Measurements from ENCODE around the gene EEF2KMT. TPM values are rescaled to one million over a fixed set of nuclear protein-coding genes. Genes with fewer than 3 reads are reported as not detected.

EEF2KMT gene
- total and polyA plus RNA-seq, 2 of the 13 experiments (the other 11 are each of a cell fraction or from before 2014, with no cell fraction given), result 10.7 to 26.9 TPM

DNA sequence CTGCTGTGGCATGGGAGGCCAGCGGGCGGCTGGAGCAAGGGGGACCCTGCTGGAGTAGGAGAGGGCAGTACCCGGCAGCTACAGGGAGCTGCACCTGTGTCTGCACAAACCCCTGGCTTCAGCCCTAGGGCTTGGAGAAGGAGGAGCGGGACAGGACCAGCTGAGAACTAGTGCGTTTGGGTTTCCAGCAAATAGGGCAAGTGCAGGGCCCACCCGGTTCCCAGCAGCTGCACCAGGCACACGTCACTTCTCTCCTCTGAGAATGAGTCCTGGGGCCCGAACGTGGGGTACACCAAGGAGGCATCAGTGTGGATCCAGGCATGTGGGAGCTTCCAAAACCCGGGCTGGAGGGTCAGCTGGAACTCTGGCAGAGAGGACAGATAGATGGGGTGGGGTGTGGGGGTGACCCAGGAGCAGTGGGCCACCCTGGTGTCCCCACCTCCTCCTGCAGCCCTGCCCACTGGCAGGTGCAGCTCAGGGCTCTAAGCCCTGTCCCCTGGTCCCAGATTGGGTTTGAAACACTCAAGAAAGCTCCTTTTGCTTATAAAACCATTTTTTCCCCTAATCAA, 37.4 kb downstream of the EEF2KMT start (continued):
- TF ChIP-seq ZNF678 (CRISPR knock-in tag; IDR thresholded peaks at IDR 0.05), result no peak
- no peak for TF ChIP-seq CBX1 (IDR thresholded peaks at IDR 0.05; ENCODE audit: low read depth)
- no peak for TF ChIP-seq ZNF251 (CRISPR knock-in tag; IDR thresholded peaks at IDR 0.05)
- TF ChIP-seq ZNF570 (CRISPR knock-in tag; IDR thresholded peaks at IDR 0.05; ENCODE audit: borderline replicate concordance), result no peak
- TF ChIP-seq ZNF576 (CRISPR knock-in tag; IDR thresholded peaks at IDR 0.05), result no peak
- TF ChIP-seq HMG20B (CRISPR knock-in tag; conservative IDR thresholded peaks at IDR 0.05), result no peak
- TF ChIP-seq KMT2B (CRISPR knock-in tag; IDR thresholded peaks at IDR 0.05), result no peak
- no peak for TF ChIP-seq ZSCAN22 (CRISPR knock-in tag; IDR thresholded peaks at IDR 0.05)

DNA sequence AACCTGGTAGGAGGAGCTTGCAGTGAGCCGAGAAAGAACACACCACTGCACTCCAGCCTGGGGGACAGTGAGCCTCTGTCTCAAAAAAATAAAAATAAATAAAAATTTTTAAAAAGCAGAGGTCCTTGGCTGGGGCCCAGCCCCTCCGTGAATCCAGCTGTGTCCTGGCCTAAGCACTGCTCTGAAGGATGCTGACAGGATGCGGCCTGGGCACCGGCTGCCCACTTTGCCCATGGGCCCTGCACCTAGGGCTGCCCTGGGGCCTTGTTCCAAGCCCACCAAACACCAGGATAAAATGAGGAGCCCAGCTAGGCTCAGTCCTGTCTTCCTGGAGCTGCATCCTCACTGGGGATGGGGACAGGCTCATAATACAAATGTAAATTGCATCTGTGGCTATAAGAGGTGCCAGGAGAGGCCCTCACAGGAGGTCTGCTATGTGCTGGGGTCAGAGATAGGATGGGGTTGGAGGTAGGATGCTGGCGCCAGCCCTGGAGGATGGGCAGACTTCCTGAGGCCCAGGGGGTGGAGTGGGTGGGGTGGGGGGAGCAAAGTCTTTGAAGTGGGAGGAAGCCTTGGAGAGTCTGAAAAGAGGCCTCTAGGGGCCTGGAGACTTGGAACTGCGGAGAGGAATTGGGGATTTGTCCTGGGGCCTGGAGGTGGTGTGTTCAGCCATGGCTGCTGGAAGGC, 38.1 kb downstream of the EEF2KMT start:
- Histone ChIP-seq H3K9me3 (ENCODE audit: low read length) (no peaks in the 10 kb centered on the region), H2AFZ (ENCODE audit: low read length) (no peak overlapping the region), H3K4me1 (ENCODE audit: insufficient read depth, low read length) (peaks cover 7% of the 10 kb centered on the region; the same call in 1 of the 2 replicates), H3K27me3 (ENCODE audit: control insufficient read depth in 1 of 2, insufficient read depth in 2 of 2, low read length in 2 of 2) (peaks cover 0 to 13% of the 10 kb centered on the region in 2 experiments; a peak in 2 of 5 replicates), H3K36me3 (replicated peaks in 1 of 2; ENCODE audit: control insufficient read depth in 1 of 2, insufficient read depth in 2 of 2, low read length in 2 of 2) (no peaks in the 10 kb centered on the region), H3K27ac (ENCODE audit: extremely low read length, insufficient read depth, low read length) (no peak overlapping the region), H4K20me1 (ENCODE audit: insufficient read depth, low read length) (no peaks in the 10 kb centered on the region), H3K79me2 (ENCODE audit: insufficient read depth, low read length) (no peaks in the 10 kb centered on the region), H3K9ac (ENCODE audit: insufficient read depth, low read depth, low read length) (no peak overlapping the region), H3K4me2 (ENCODE audit: low read depth, low read length) (no peak overlapping the region), H3K4me3 (replicated peaks in 1 of 3; ENCODE audit: insufficient read depth in 1 of 3, low read depth in 2 of 3, low read length in 3 of 3) (no peak overlapping the region)
- in situ Hi-C loops (cut with HindIII; ENCODE audit: extremely low pct_ligation_motif_present, low pct_unique_long_range_greater_than_20kb) (no loop called here), intact Hi-C loops (cut with micrococcal nuclease; ENCODE audit: unreplicated experiment) (no loop called here)
- POLR2A ChIA-PET, result interaction anchor here (2.0 kb wide), 1 partner anchor 13 kb away, joined by 8 read pairs; the partner anchor contains the start of gene ALG1
- BruUV-seq (replicated peaks), result no TSS peak
- CTCF ChIA-PET (ENCODE audit: low intra/inter-chr PET ratio, low total read pairs), result no interaction called here
- ATAC-seq, result no peak
- 54% methylated on average over 6 of the region's 6 CpGs for WGBS (ENCODE audit: low lambda C conversion rate)
- no peak for FAIRE-seq
- no peak for DNase-seq (ENCODE audit: low spot score)
- TF ChIP-seq NFATC3 (CRISPR knock-in tag; IDR thresholded peaks at IDR 0.05), result no peak
- no peak for TF ChIP-seq ZNF607 (CRISPR knock-in tag; IDR thresholded peaks at IDR 0.05; ENCODE audit: borderline replicate concordance)
- TF ChIP-seq ZSCAN12 (CRISPR knock-in tag; IDR thresholded peaks at IDR 0.05), result no peak
- TF ChIP-seq TOPORS (CRISPR knock-in tag; IDR thresholded peaks at IDR 0.05), result no peak
- TF ChIP-seq STAG1 (CRISPR knock-in tag; IDR thresholded peaks at IDR 0.05), result no peak
- TF ChIP-seq TBX3 (IDR thresholded peaks at IDR 0.05; ENCODE audit: borderline replicate concordance), result no peak
- TF ChIP-seq SNRNP70 (IDR thresholded peaks at IDR 0.05; ENCODE audit: low read depth, low read length), result no peak
- no peak for TF ChIP-seq GLI4 (CRISPR knock-in tag; IDR thresholded peaks at IDR 0.05; ENCODE audit: borderline replicate concordance)
- TF ChIP-seq ZNF710 (CRISPR knock-in tag; IDR thresholded peaks at IDR 0.05; ENCODE audit: borderline replicate concordance), result no peak
- TF ChIP-seq SNAPC2 (CRISPR knock-in tag; IDR thresholded peaks at IDR 0.05), result no peak
- TF ChIP-seq, protein P1, sequence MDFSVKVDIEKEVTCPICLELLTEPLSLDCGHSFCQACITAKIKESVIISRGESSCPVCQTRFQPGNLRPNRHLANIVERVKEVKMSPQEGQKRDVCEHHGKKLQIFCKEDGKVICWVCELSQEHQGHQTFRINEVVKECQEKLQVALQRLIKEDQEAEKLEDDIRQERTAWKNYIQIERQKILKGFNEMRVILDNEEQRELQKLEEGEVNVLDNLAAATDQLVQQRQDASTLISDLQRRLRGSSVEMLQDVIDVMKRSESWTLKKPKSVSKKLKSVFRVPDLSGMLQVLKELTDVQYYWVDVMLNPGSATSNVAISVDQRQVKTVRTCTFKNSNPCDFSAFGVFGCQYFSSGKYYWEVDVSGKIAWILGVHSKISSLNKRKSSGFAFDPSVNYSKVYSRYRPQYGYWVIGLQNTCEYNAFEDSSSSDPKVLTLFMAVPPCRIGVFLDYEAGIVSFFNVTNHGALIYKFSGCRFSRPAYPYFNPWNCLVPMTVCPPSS (IDR thresholded peaks at IDR 0.05), result no peak
- no peak for TF ChIP-seq SMARCC2 (IDR thresholded peaks at IDR 0.05)
- no peak for TF ChIP-seq JDP2 (CRISPR knock-in tag; IDR thresholded peaks at IDR 0.05; ENCODE audit: borderline replicate concordance)
